ENCODE measurements around the gene C1orf21.

The C1orf21 gene

DNA sequence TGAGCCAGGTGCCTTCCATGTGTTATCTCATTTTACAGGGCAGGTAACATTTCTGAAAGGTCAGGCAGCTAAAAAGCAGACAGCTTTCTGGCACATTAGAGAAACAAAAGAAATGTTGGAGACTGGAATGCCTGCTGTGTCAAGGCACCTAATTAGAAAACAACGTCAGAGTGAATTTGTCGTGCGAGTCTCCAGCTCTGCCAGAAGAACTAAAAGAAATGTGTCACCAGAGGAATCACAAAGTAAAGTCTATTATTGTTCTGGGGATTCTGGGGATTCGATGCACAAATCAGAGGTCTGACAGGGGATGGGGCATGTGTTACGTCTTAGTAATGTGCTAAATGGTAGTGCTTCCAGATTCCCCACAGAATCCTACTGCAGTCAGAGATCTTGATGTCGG lies 278.5 kb downstream of the C1orf21 start:
- no peak for DNase-seq

DNA sequence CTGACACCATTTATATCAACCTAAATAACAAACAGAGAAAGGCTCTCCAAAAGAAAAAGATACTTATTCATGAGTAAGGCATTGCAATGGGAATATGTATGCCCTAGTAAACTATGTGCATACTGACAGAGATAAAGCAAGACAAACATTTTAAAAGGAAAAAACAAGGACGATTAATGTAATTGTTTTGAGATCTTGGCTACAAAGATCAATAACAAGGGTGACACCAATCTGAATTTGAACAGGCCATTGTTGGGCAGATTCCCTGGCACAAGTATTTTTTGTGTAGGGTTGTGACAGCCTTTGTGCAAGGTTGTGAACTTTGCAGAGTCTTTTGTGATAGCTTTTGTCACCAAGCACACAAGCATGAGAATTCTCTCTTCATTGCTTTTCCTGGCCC lies 282.6 kb downstream of the C1orf21 start:
- DNase-seq: no peak

DNA sequence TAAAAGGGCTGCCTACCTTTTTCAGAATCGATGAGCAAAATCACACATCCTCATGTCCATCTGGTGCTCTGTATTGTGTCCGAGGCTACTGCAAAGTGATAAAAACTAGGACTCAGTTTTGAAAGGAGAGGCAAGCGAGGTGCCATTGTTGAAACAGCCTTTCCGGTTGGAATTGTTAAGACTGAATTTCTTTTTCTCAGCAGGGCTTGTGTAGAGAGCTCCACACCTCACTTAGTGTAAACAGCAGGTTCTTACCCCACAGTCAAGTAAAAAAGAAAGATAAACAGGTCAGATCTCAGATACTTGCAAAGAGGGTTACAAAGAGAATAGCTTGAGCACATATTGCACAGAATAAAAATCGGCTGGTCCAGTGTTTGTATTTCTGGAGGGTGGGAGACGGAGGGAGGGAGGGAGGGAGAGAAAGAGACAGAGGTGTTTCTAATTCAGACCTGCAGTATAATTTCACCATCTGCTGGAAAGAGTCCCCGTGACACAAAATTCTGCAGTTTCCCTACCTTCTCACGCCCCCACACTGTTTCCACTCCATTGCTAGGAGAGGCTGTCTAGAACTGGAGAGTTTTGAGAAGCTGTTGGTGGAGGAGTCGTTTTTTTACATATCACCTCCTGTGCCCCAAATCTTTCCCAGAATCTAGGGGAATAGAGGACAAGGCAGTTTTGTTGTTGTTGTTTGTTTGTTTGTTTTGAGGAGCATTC lies 285.3 kb downstream of the C1orf21 start:
- peak; percentile 40 to 77 for DNase-seq

DNA sequence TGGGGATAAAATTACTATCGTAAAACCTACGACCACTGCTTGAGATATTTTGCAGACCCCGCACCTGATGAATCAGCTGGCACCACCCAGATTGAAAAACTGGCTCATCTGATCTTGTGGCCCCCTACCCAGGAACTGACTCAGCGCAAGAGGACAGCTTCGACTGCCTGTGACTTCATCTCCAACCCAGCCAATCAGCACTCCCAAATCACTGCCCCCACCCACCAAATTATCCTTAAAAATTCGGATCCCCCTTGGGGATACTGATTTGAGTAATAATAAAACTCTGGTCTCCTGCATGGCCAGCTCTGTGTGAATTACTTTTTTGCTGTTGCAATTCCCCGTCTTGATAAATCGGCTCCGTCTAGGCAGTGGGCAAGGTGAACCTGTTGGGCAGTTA lies 286.5 kb downstream of the C1orf21 start:
- no peak for DNase-seq

DNA sequence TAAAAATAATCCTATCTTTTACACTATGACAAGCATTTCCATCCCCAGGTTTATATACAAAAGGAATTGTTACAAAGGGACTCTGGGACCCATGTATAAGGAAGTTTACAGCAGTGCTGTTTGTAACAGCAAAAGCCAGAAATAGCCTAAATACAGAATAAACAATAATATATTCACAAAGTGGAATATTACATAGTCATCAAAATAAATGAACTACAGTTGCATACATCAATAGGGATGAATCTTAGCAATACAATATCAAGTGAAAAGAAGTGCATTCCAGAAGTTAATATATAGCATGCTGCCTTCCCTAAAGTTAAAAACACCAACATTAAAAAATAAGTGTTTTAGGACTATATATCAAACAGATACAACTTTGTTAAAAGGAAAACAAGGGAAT lies 290.5 kb downstream of the C1orf21 start:
- DNase-seq: no peak
